ENCODE measurements around the gene GPR142. TPM values are rescaled to one million over a fixed set of nuclear protein-coding genes. Genes with fewer than 3 reads are reported as not detected.
A peak's percentile ranks its signal among the peaks of the same experiment; 100 is the strongest.

The GPR142 gene
- total RNA-seq, 5 donors from 2014 or later (not counting 1 experiment from before 2014, with no cell fraction given): not detected

GRCh38 chr17:74328487-74328886, 38.8 kb upstream of the GPR142 start:
- Mint-ChIP-seq H3K4me1 (peaks cover 22 to 34% (median 24%) of the 10 kb centered on the region in 3 donors), H3K4me3 (no peak overlapping the region), H3K9me3 (no peaks in the 10 kb centered on the region), H3K27me3 (peaks cover 8 to 11% of the 10 kb centered on the region in 2 donors), H3K27ac (peak overlapping the region in 1 of 2 donors; percentile 20), H3K36me3 (peaks cover 3% of the 10 kb centered on the region)
- ATAC-seq (replicated peaks in 1 of 4): no peak
- H3K36me3 ChIP-seq (ENCODE audit: control insufficient read depth in 2 of 2, extremely low read depth in 1 of 2, insufficient read depth in 1 of 2, low read length in 1 of 2): no peaks in the 10 kb centered on the region
- DNase-seq: no peak
- no peak overlapping the region for H3K27ac ChIP-seq (ENCODE audit: low read length)
- H3K27me3 ChIP-seq (replicated peaks in 1 of 2; ENCODE audit: control insufficient read depth in 2 of 2, extremely low read depth in 1 of 2, insufficient read depth in 2 of 2, low read length in 1 of 2): peaks cover 2 to 45% of the 10 kb centered on the region in 2 experiments
- ChIA-PET POLR2A (no interaction called here), CTCF (interaction anchor here in 1 of 2 donors (1.1 kb wide), 1 partner anchor 12 kb away, joined by 3 read pairs; no protein-coding TSS in a partner anchor)
- H3K9me3 ChIP-seq: no peaks in the 10 kb centered on the region
- H3K4me1 ChIP-seq (ENCODE audit: control insufficient read depth in 1 of 2, extremely low read depth in 1 of 2, insufficient read depth in 2 of 2, low read length in 2 of 2): peaks cover 7 to 45% of the 10 kb centered on the region in 2 experiments
- no peak overlapping the region for H3K4me3 ChIP-seq (ENCODE audit: control insufficient read depth in 1 of 2, extremely low read depth in 1 of 2, low read length in 1 of 2)
- 100% methylated on average over 2 of the region's 3 CpGs for WGBS (ENCODE audit: insufficient coverage)

- no peak for DNase-seq
- no peak overlapping the region for H3K27ac ChIP-seq (ENCODE audit: low read length)
- Mint-ChIP-seq H3K27ac (peak overlapping the region; percentile 20 to 71), H3K9me3 (no peaks in the 10 kb centered on the region), H3K4me1 (peaks cover 22 to 32% (median 24%) of the 10 kb centered on the region in 3 donors), H3K36me3 (peaks cover 3% of the 10 kb centered on the region), H3K4me3 (no peak overlapping the region), H3K27me3 (peaks cover 4 to 8% of the 10 kb centered on the region in 2 donors)
- ChIA-PET POLR2A (no interaction called here), CTCF (interaction anchor here in 1 of 2 donors (0.7 kb wide), 1 partner anchor 60 kb away, joined by 3 read pairs; no protein-coding TSS in a partner anchor)
- H3K4me3 ChIP-seq (ENCODE audit: control insufficient read depth in 1 of 2, extremely low read depth in 1 of 2, low read length in 1 of 2): no peak overlapping the region
- H3K27me3 ChIP-seq (replicated peaks in 1 of 2; ENCODE audit: control insufficient read depth in 2 of 2, extremely low read depth in 1 of 2, insufficient read depth in 2 of 2, low read length in 1 of 2): peaks cover 2 to 45% of the 10 kb centered on the region in 2 experiments
- H3K4me1 ChIP-seq (ENCODE audit: control insufficient read depth in 1 of 2, extremely low read depth in 1 of 2, insufficient read depth in 2 of 2, low read length in 2 of 2): peaks cover 7 to 45% of the 10 kb centered on the region in 2 experiments
- WGBS (ENCODE audit: insufficient coverage): 27% methylated on average over 3 of the region's 3 CpGs
- H3K36me3 ChIP-seq (ENCODE audit: control insufficient read depth in 2 of 2, extremely low read depth in 1 of 2, insufficient read depth in 1 of 2, low read length in 1 of 2): no peaks in the 10 kb centered on the region
- no peak for ATAC-seq (replicated peaks in 1 of 4)
- no peaks in the 10 kb centered on the region for H3K9me3 ChIP-seq
Measured at GRCh38 chr17:74329378-74329777, 37.9 kb upstream of the GPR142 start.

GRCh38 chr17:74330446-74330845, 36.9 kb upstream of the GPR142 start:
- ChIA-PET POLR2A (no interaction called here), CTCF (no interaction called here)
- Mint-ChIP-seq H3K9me3 (no peaks in the 10 kb centered on the region), H3K4me1 (peaks cover 20 to 28% (median 22%) of the 10 kb centered on the region in 3 donors), H3K27me3 (peaks cover 3 to 8% of the 10 kb centered on the region in 2 donors), H3K36me3 (peaks cover 3% of the 10 kb centered on the region), H3K27ac (no peak overlapping the region), H3K4me3 (no peak overlapping the region)
- DNase-seq (no peak), ATAC-seq (replicated peaks in 1 of 4) (no peak)
- Histone ChIP-seq H3K9me3 (no peaks in the 10 kb centered on the region), H3K27me3 (replicated peaks in 1 of 2; ENCODE audit: control insufficient read depth in 2 of 2, extremely low read depth in 1 of 2, insufficient read depth in 2 of 2, low read length in 1 of 2) (peaks cover 2 to 37% of the 10 kb centered on the region in 2 experiments), H3K27ac (ENCODE audit: low read length) (no peak overlapping the region), H3K4me1 (ENCODE audit: control insufficient read depth in 1 of 2, extremely low read depth in 1 of 2, insufficient read depth in 2 of 2, low read length in 2 of 2) (peaks cover 7 to 42% of the 10 kb centered on the region in 2 experiments), H3K4me3 (ENCODE audit: control insufficient read depth in 1 of 2, extremely low read depth in 1 of 2, low read length in 1 of 2) (no peak overlapping the region), H3K36me3 (ENCODE audit: control insufficient read depth in 2 of 2, extremely low read depth in 1 of 2, insufficient read depth in 1 of 2, low read length in 1 of 2) (no peaks in the 10 kb centered on the region)
- 88% methylated on average over 8 of the region's 8 CpGs for WGBS (ENCODE audit: insufficient coverage)

- Mint-ChIP-seq H3K27me3 (peaks cover 0 to 3% of the 10 kb centered on the region in 2 donors), H3K4me3 (no peak overlapping the region), H3K27ac (no peak overlapping the region), H3K4me1 (peaks cover 12 to 19% (median 17%) of the 10 kb centered on the region in 3 donors), H3K9me3 (no peaks in the 10 kb centered on the region), H3K36me3 (peaks cover 3% of the 10 kb centered on the region)
- Histone ChIP-seq H3K4me1 (ENCODE audit: control insufficient read depth in 1 of 2, extremely low read depth in 1 of 2, insufficient read depth in 2 of 2, low read length in 2 of 2) (peaks cover 3 to 28% of the 10 kb centered on the region in 2 experiments), H3K4me3 (ENCODE audit: control insufficient read depth in 1 of 2, extremely low read depth in 1 of 2, low read length in 1 of 2) (no peak overlapping the region), H3K36me3 (ENCODE audit: control insufficient read depth in 2 of 2, extremely low read depth in 1 of 2, insufficient read depth in 1 of 2, low read length in 1 of 2) (no peaks in the 10 kb centered on the region), H3K27ac (ENCODE audit: low read length) (no peak overlapping the region), H3K9me3 (no peaks in the 10 kb centered on the region), H3K27me3 (replicated peaks in 1 of 2; ENCODE audit: control insufficient read depth in 2 of 2, extremely low read depth in 1 of 2, insufficient read depth in 2 of 2, low read length in 1 of 2) (peaks cover 0 to 25% of the 10 kb centered on the region in 2 experiments)
- no peak for ATAC-seq (replicated peaks in 1 of 4)
- CTCF ChIA-PET: no interaction called here
- WGBS (ENCODE audit: insufficient coverage): 43% methylated on average over 1 of the region's 7 CpGs
- no peak for DNase-seq
- POLR2A ChIA-PET: no interaction called here
Measured at GRCh38 chr17:74332017-74332650, 35.2 kb upstream of the GPR142 start.

- ATAC-seq (replicated peaks in 1 of 4) (no peak), DNase-seq (no peak)
- no peaks in the 10 kb centered on the region for H3K9me3 Mint-ChIP-seq
- 51% methylated on average over 5 of the region's 11 CpGs for WGBS (ENCODE audit: insufficient coverage)
- Histone ChIP-seq H3K36me3 (ENCODE audit: control insufficient read depth in 2 of 2, extremely low read depth in 1 of 2, insufficient read depth in 1 of 2, low read length in 1 of 2) (no peaks in the 10 kb centered on the region), H3K4me3 (ENCODE audit: control insufficient read depth in 1 of 2, extremely low read depth in 1 of 2, low read length in 1 of 2) (no peak overlapping the region), H3K27me3 (replicated peaks in 1 of 2; ENCODE audit: control insufficient read depth in 2 of 2, extremely low read depth in 1 of 2, insufficient read depth in 2 of 2, low read length in 1 of 2) (peaks cover 0 to 21% of the 10 kb centered on the region in 2 experiments), H3K9me3 (no peaks in the 10 kb centered on the region), H3K4me1 (ENCODE audit: control insufficient read depth in 1 of 2, extremely low read depth in 1 of 2, insufficient read depth in 2 of 2, low read length in 2 of 2) (peaks cover 3 to 23% of the 10 kb centered on the region in 2 experiments), H3K27ac (ENCODE audit: low read length) (no peak overlapping the region)
- CTCF ChIA-PET: no interaction called here
- no peak overlapping the region for H3K27ac Mint-ChIP-seq
- no peak overlapping the region for H3K4me3 Mint-ChIP-seq
- POLR2A ChIA-PET: interaction anchor here in 1 of 2 donors (0.6 kb wide), 1 partner anchor 51 kb away, joined by 3 read pairs; no protein-coding TSS in a partner anchor
- no peaks in the 10 kb centered on the region for H3K27me3 Mint-ChIP-seq
- peaks cover 3% of the 10 kb centered on the region for H3K36me3 Mint-ChIP-seq
- peaks cover 12 to 16% (median 13%) of the 10 kb centered on the region in 3 donors for H3K4me1 Mint-ChIP-seq
Measured at GRCh38 chr17:74332763-74333283, 34.5 kb upstream of the GPR142 start.

GRCh38 chr17:74334393-74335039, 32.8 kb upstream of the GPR142 start:
- peaks cover under 1% of the 10 kb centered on the region for H3K36me3 Mint-ChIP-seq
- POLR2A ChIA-PET: interaction anchor here in 1 of 2 donors (0.6 kb wide), 2 partner anchors 9 to 1115 kb away, joined by 3 to 5 read pairs; no protein-coding TSS in a partner anchor
- no peaks in the 10 kb centered on the region for H3K27me3 Mint-ChIP-seq

More at GRCh38 chr17:74334393-74335039, 32.8 kb upstream of the GPR142 start:
- no peak overlapping the region for H3K4me3 Mint-ChIP-seq
- CTCF ChIA-PET: no interaction called here
- H3K4me1 ChIP-seq (ENCODE audit: control insufficient read depth in 1 of 2, extremely low read depth in 1 of 2, insufficient read depth in 2 of 2, low read length in 2 of 2): peaks cover 0 to 6% of the 10 kb centered on the region in 2 experiments
- H3K4me1 Mint-ChIP-seq: peaks cover 2 to 5% (median 4%) of the 10 kb centered on the region in 3 donors
- H3K9me3 ChIP-seq: no peaks in the 10 kb centered on the region
- H3K4me3 ChIP-seq (ENCODE audit: control insufficient read depth in 1 of 2, extremely low read depth in 1 of 2, low read length in 1 of 2): no peak overlapping the region
- peaks cover 0 to 25% of the 10 kb centered on the region in 2 experiments for H3K27me3 ChIP-seq (replicated peaks in 1 of 2; ENCODE audit: control insufficient read depth in 2 of 2, extremely low read depth in 1 of 2, insufficient read depth in 2 of 2, low read length in 1 of 2)
- WGBS (ENCODE audit: insufficient coverage): 100% methylated on average over 1 of the region's 2 CpGs
- no peak overlapping the region for H3K27ac ChIP-seq (ENCODE audit: low read length)
- ATAC-seq (replicated peaks in 1 of 4): no peak
- no peak for DNase-seq
- no peaks in the 10 kb centered on the region for H3K36me3 ChIP-seq (ENCODE audit: control insufficient read depth in 2 of 2, extremely low read depth in 1 of 2, insufficient read depth in 1 of 2, low read length in 1 of 2)
- H3K9me3 Mint-ChIP-seq: no peaks in the 10 kb centered on the region
- H3K27ac Mint-ChIP-seq: no peak overlapping the region
